Right hindlimb (tissue), 1 donor: ENCODE measurements around the gene EYA3.

ENCODE experiments used
- DNase-seq: peaks from one replicate; pipeline ENCODE4 v3.0.0-alpha.2; 2018

The EYA3 gene

GRCh38 chr1:27935721-27936120 is 152.7 kb downstream of the EYA3 start:
- DNase-seq: no peak

GRCh38 chr1:27934818-27935549 is 153.4 kb downstream of the EYA3 start, which contains the start of gene SMPDL3B:
SMPDL3B (plus strand) TSS chr1:27935000; CDS start chr1:27935184, 184 bp downstream.
- DNase-seq: no peak

GRCh38 chr1:27931759-27932158 is 156.7 kb downstream of the EYA3 start:
- DNase-seq: no peak

GRCh38 chr1:27931184-27931583 is 157.2 kb downstream of the EYA3 start:
- DNase-seq: no peak

- DNase-seq: no peak
These were observed 160.0 kb downstream of the EYA3 start for GRCh38 chr1:27928216-27928954.

GRCh38 chr1:27922272-27922671 is 166.1 kb downstream of the EYA3 start:
- no peak for DNase-seq
